ENCODE measurements around the gene GLI3. TPM values are rescaled to one million over a fixed set of nuclear protein-coding genes. Genes with fewer than 3 reads are reported as not detected.

The GLI3 gene
- total RNA-seq, 1 experiment from 2014 or later = 7.6 TPM

DNA sequence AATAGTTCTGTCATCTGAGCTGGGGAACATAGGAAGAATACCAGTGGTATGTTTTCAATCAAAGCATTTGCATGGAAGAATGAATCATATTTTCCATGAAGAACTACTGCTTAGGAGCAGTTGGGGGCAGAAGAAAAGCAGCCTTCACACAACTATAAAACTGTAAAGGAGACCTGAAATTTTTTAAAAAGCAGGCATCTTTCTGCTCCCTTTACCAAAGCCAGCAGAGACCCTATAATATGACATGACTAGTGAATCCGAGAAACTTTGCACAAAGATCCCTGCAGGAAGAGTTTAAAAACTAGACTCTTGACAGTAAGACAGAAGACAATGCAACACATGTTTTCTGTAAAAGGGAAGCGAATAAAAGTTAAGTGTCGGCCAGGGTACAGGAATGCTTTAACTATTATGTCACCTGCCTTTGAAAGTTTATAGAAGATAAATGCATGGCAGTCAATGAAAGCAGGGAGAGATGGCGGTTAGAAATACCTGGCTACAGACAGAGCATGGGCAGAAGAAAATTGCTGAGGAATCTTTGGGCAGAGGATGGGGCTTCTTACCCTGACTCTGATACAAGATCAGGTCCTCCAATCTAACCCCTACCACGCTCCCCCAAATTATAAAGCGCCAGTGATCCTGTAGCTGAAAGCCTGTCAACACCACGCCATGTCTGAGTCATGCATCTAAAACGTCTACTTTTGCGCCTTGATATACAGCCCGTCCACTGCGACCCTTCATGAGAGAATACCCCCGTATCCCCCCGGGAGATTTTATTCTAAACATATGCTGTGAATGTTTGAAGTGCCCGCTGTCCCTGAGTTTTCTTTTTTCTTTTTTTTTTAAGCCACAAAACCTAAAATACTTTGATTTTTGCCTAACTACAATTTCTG, 93.1 kb downstream of the GLI3 start:
- DNase-seq (ENCODE audit: low read depth) = no peak

DNA sequence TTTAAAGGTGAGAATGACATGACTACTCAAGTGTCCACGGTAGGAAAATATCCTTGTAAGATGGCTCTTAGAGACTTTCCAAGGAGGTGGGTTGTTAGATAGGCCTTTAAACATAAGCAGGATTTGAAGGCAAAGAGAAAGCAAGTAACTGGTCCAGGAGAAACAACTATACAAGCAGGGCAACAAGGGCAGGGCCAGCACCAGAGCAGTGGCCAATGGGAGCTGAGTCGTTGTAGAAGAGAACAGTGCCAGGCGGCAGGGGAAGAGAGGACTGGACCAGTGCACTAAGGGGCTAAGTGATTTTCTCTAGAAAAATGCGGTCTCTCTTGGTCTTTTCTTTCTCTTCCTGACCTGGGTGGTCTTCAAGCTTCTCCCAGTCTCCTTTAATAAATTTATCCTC, 94.9 kb downstream of the GLI3 start:
- no peak for DNase-seq (ENCODE audit: low read depth)

- no peak for DNase-seq (ENCODE audit: low read depth)
Observed at GRCh38 chr7:42139751-42140150, 97.3 kb downstream of the GLI3 start.

DNA sequence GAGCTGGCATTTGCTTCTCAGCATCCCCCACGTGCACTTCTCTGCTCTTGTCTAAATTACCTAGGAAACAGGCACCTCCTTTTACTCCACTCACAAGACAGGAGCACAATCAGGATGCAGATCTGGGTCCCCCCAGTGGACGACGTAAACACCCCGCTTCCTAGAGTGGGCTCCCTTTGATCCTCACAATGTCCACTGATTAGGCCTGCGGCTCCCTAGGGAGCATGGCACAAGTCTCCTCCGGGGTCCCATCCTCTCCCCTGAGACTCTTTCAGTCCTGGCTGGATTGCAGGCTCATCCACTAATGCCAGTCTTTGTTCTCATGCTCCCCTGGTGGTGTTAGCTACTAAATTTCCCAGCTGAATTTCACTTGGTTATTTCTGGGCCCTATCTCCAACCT, 98.3 kb downstream of the GLI3 start:
- no peak for DNase-seq (ENCODE audit: low read depth)

- no peak for DNase-seq (ENCODE audit: low read depth)
Observed at GRCh38 chr7:42137941-42138340, 99.1 kb downstream of the GLI3 start.

- DNase-seq (ENCODE audit: low read depth) = no peak
Observed at GRCh38 chr7:42137431-42137830, 99.6 kb downstream of the GLI3 start.

GRCh38 chr7:42135728-42136127, 101.3 kb downstream of the GLI3 start:
- no peak for DNase-seq (ENCODE audit: low read depth)

DNA sequence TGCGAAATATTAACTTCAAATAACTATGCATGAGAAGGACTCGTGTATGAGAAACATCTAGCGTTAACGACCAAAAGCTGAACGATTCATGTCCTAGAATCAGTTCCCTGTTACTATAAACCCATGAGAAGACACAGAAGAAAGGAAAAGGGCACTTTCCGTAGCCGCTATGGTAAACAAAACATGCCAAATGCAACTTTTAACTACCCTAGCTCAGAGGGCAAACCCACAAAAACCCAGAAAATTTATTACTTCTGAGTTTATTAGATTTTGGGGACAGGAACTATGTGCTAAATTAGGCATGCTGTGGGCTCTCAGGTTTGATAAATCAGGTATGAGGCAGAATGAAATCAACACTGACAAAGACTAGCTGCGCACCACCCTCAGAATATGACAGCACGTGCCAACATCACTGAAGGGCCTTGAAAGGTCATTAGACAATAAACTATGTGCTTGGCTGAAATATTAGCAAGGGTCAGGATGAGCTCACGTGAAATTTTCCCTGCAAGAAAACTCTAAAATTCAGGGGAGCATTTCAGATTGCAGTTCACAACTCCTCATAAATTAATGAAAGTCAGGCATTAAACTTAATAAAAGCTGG, 102.6 kb downstream of the GLI3 start:
- DNase-seq (ENCODE audit: low read depth) = peak; percentile 23

DNA sequence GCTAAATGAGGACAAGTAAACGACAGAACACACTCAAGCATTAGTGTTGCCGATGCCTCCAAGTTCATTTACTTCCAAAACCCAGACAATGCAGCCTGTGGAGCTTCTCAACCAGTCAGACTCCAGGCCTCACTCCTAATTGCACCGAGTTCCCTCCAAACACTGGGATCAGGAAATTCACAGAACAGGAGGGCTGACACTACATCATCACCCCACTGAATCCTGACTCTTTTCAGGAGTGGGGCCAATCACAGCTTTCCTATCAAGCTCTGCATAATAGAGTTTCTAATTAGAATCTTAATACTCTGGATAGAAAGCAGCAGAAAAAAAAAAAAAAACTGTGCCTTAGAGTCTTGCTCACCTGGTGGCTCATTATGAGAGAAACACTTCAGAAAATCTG, 103.7 kb downstream of the GLI3 start:
- no peak for DNase-seq (ENCODE audit: low read depth)

- DNase-seq (ENCODE audit: low read depth) = peak; percentile 46
Observed at GRCh38 chr7:42128703-42129102, 108.3 kb downstream of the GLI3 start.

DNA sequence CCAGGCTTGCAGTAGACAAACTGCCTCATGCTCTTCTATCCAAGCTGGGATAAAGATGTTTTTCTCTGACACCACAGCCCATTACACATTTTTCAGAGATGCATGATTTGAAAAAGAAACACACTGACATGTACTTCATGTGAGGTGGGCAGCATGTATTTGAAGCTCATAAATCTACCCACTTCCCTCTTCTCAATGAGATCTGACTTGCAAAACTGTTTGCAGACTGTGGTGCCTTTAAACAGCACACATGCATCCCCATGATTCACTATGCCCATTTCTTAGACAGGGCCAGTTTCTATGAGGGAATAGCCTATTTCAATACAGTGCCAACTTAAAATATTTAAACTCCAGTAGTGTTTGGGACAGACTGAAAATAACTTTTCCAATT, 109.8 kb downstream of the GLI3 start:
- no peak for DNase-seq (ENCODE audit: low read depth)

GRCh38 chr7:42126475-42127231, 110.4 kb downstream of the GLI3 start:
- no peak for DNase-seq (ENCODE audit: low read depth)

GRCh38 chr7:42125321-42125720, 111.7 kb downstream of the GLI3 start:
- no peak for DNase-seq (ENCODE audit: low read depth)

- no peak for DNase-seq (ENCODE audit: low read depth)
Observed at GRCh38 chr7:42123716-42124115, 113.3 kb downstream of the GLI3 start.

GRCh38 chr7:42120191-42120590, 116.8 kb downstream of the GLI3 start:
- DNase-seq (ENCODE audit: low read depth) = no peak

- no peak for DNase-seq (ENCODE audit: low read depth)
Observed at GRCh38 chr7:42117201-42117600, 119.8 kb downstream of the GLI3 start.

DNA sequence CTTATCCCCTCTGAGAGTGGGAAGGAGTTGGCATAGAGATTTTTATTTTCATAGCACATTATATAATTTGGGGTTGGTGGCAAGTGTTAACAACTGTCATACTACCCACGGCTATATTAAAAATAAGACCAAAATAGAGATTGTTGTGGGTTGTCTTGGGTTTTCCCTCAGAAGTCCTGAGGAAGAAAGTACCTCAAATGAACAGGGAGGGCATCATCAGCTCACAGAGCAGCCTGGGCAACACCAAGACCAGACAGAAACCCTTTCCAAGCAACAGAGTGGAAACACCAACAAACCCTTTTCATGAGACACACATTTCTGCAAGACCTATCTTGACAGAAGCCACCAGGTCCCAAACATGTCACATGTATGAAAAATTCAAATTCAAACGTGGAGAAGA, 121.2 kb downstream of the GLI3 start:
- DNase-seq (ENCODE audit: low read depth) = no peak

DNA sequence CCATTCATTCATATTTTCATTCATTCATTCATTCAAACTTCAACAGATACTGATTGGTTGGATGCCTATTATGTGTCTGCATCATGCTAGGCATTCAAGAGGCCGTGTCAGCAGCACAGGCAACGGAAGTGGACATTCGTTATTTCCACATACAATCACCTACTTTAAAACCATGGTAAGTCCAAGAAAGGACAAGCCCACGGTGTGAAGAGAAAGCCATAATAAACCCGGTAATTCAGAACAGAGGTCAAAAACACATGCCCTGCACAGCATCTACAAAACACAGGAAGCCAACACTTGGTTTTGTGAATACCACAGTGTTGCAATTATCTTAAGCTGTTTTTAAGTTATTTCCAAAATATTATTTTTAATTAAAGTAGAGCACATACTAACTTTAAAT, 126.7 kb downstream of the GLI3 start:
- no peak for DNase-seq (ENCODE audit: low read depth)

- DNase-seq (ENCODE audit: low read depth) = no peak
Observed at GRCh38 chr7:42108803-42109528, 128.0 kb downstream of the GLI3 start.

- peak; percentile 66 for DNase-seq (ENCODE audit: low read depth)
Observed at GRCh38 chr7:42107484-42108240, 129.3 kb downstream of the GLI3 start.

DNA sequence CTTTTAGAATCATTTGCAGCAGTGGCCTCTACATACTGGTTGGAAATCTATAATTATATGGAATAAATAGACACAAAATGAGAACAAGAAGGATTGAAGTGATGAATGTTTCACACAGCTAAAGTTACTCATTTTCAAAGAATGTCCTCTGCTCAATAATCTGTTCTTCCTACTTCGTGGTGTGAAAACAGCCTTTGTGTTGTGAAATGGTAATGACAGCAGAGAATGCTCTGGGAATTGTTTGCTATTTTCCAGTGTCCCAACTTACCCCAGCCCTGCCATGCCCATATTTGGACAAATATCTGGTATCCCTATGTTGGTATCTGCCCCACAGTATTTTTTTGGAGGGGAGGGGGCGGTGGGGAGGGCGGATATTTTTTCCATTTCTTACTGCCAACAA, 130.4 kb downstream of the GLI3 start:
- DNase-seq (ENCODE audit: low read depth) = no peak

Data from M059J (cell line).